B cell (primary cell): Measurements from ENCODE around the gene DCDC2C. TPM values are rescaled to one million over a fixed set of nuclear protein-coding genes. Genes with fewer than 3 reads are reported as not detected.

ENCODE experiments used
- ATAC-seq: fragments of 200-7000 bp; cut with Tn5 transposase; one replicate; pipeline ENCODE4 v1.10.0; 2021; ENCODE audit warnings: low read depth, mild to moderate bottlenecking, moderate number of reproducible peaks, moderate library complexity
- CTCF ChIA-PET: fragments of 350-600 bp; sonication (Branson Sonifier 250); formaldehyde crosslinking; loops from one replicate; lab custom pipeline; 2021; ENCODE audit warnings: antibody characterized with exemption, inconsistent platforms; lab: Charles Lee
- POLR2A ChIA-PET: fragments of 350-600 bp; sonication (Branson Sonifier 250); formaldehyde crosslinking; loops from one replicate; lab custom pipeline; 2021; ENCODE audit warnings: antibody characterized with exemption; lab: Charles Lee
- DNase-seq: peaks from one replicate; pipeline ENCODE4 v3.0.0; 2013
- H2AFZ ChIP-seq: 2 replicates; pipeline ENCODE4 v1.6.1; 2012; ENCODE audit warnings: mild to moderate bottlenecking, low read depth, low read length; ENCODE audit not compliant: insufficient read depth, poor library complexity, severe bottlenecking
- H3K27ac ChIP-seq, 2 donors: 1 replicate in 1 of 2; 2 replicates in 1 of 2; pipeline ENCODE4 v1.5.1; 2012 to 2013; ENCODE audit warnings: low read length in 2 of 2, mild to moderate bottlenecking in 2 of 2, moderate library complexity in 1 of 2
- H3K27me3 ChIP-seq, 4 experiments: fragments of 200-600 bp in 1 of 4; sonication (generic) in 1 of 4; replicated peaks in 1 of 4; 1 replicate in 2 of 4; 2 replicates in 2 of 4; pipeline versions ENCODE4 v1.6.1 to v1.7.0; 2013 to 2016; ENCODE audit warnings: low read length in 3 of 4, mild to moderate bottlenecking in 2 of 4, mixed read lengths in 1 of 4, moderate library complexity in 1 of 4; ENCODE audit not compliant: insufficient read depth in 4 of 4, control insufficient read depth in 3 of 4; ENCODE audit errors: control extremely low read depth in 1 of 4
- H3K36me3 ChIP-seq, 2 experiments: replicated peaks in 1 of 2; 1 replicate in 1 of 2; 2 replicates in 1 of 2; pipeline versions ENCODE4 v1.6.1 to v1.7.1; 2013; ENCODE audit warnings: low read length in 1 of 2; ENCODE audit not compliant: insufficient read depth in 2 of 2, control insufficient read depth in 1 of 2; ENCODE audit errors: control extremely low read depth in 1 of 2, extremely low read depth in 1 of 2
- H3K4me1 ChIP-seq, 2 donors: fragments of 200-600 bp in 1 of 2; sonication (generic) in 1 of 2; 1 replicate in 1 of 2; 2 replicates in 1 of 2; pipeline versions ENCODE4 v1.5.1 to v1.6.1; 2013 to 2017; ENCODE audit warnings: low read length in 2 of 2; ENCODE audit not compliant: control insufficient read depth in 2 of 2, insufficient read depth in 2 of 2
- H3K4me2 ChIP-seq: replicated peaks from 2 replicates; pipeline ENCODE3; 2012; ENCODE audit warnings: mild to moderate bottlenecking, low read depth, low read length; ENCODE audit not compliant: poor library complexity, severe bottlenecking
- H3K4me3 ChIP-seq, 5 experiments: fragments of 200-600 bp in 1 of 5; sonication (generic) in 1 of 5; 1 replicate in 3 of 5; 2 replicates in 2 of 5; pipeline versions ENCODE4 v1.5.1 to v1.7.0; 2011 to 2016; ENCODE audit warnings: low read length in 4 of 5, mild to moderate bottlenecking in 4 of 5, low read depth in 2 of 5, control low read depth in 1 of 5, moderate library complexity in 1 of 5; ENCODE audit not compliant: insufficient read depth in 1 of 5; ENCODE audit errors: control extremely low read depth in 1 of 5, extremely low read depth in 1 of 5
- H3K79me2 ChIP-seq: fragments of 200-600 bp; sonication (generic); one replicate; pipeline ENCODE4 v1.6.0; 2016; ENCODE audit warnings: low read length; ENCODE audit not compliant: control insufficient read depth, insufficient read depth
- H3K9ac ChIP-seq: fragments of 200-600 bp; sonication (generic); 2 replicates; pipeline ENCODE4 v1.6.1; 2017; ENCODE audit warnings: mild to moderate bottlenecking, low read length, moderate library complexity
- H3K9me3 ChIP-seq, 3 donors: one replicate each; pipeline versions ENCODE4 v1.6.1 to v1.7.1; 2013; ENCODE audit warnings: low read length in 2 of 3; ENCODE audit not compliant: control insufficient read depth in 2 of 3, insufficient read depth in 1 of 3; ENCODE audit errors: control extremely low read depth in 1 of 3
- H4K20me1 ChIP-seq: 2 replicates; pipeline ENCODE4 v1.6.0; 2012; ENCODE audit warnings: mild to moderate bottlenecking, low read length; ENCODE audit not compliant: insufficient read depth, control insufficient read depth, poor library complexity, severe bottlenecking
- H3K27ac Mint-ChIP-seq: one replicate; pipeline ENCODE4 v1.8.0; 2021; ENCODE audit warnings: mixed read lengths
- H3K27me3 Mint-ChIP-seq: one replicate; pipeline ENCODE4 v1.8.0; 2021; ENCODE audit warnings: mixed read lengths
- H3K4me1 Mint-ChIP-seq: one replicate; pipeline ENCODE4 v1.8.0; 2021; ENCODE audit warnings: mixed read lengths
- H3K4me3 Mint-ChIP-seq: one replicate; pipeline ENCODE4 v1.8.0; 2021; ENCODE audit warnings: mixed read lengths
- H3K9me3 Mint-ChIP-seq: one replicate; pipeline ENCODE4 v1.8.0; 2022; ENCODE audit warnings: mixed read lengths; ENCODE audit not compliant: insufficient read depth
- EZH2 ChIP-seq: IDR thresholded peaks from 2 replicates; pipeline ENCODE4 v1.6.1; 2012; ENCODE audit warnings: borderline replicate concordance, low read depth, mild to moderate bottlenecking, moderate library complexity, low read length; ENCODE audit not compliant: insufficient read depth, poor library complexity, severe bottlenecking
- WGBS: methylation state at CpG from one replicate; pipeline ENCODE4 v1.1.5; 2013; ENCODE audit warnings: missing lambda C conversion rate; ENCODE audit not compliant: insufficient coverage; 5-methylcytosine and 5-hydroxymethylcytosine counted together
- intact Hi-C: fragments of 100-400 bp; cut with micrococcal nuclease; formaldehyde crosslinking; loops from one replicate; pipeline ENCODE4 v1.10.0; 2022
- polyA plus RNA-seq: library from polyadenylated mRNA; depleted of rRNA; stranded (reverse); fragments of >200 nt; gene quantifications from 2 replicates; pipeline ENCODE4 v1.2.3, GENCODE V29; 2012
- total RNA-seq, 2 donors: library from RNA; stranded (reverse); fragments of 120-200 nt in 1 of 2; gene quantifications; 1 replicate in 1 of 2; 2 replicates in 1 of 2; pipeline versions ENCODE4 v1.2.3 to v1.2.4, GENCODE V29; 2013 to 2022
- TF ChIP-seq, protein P1 (sequence below): fragments of 200-600 bp; IDR thresholded peaks from one replicate; pipeline ENCODE4 v1.8.0; 2022; ENCODE audit warnings: antibody characterized with exemption, mild to moderate bottlenecking

The DCDC2C gene
- total and polyA plus RNA-seq, 2 donors (not counting 1 experiment from before 2014, with no cell fraction given), result not detected

DNA sequence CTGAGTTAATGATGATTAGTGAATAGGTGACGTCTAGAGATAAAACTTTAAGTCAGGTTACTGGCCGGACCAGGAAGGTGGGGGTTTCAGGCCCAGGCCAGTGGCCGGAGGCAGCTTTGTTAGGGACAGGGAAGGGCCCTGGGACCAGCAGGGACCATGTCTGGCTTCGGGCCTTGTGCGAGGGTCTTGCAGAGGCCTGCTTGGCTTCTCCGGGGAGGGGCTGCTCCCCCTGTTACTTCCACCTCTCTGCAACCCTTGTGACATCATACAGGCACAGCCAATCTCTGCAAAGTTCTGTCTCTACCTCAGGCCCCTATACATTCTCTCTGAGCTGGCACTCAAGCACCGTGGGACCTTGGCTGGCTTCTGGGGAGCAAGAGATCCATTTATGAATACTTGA lies 45.5 kb upstream of the DCDC2C start, which contains the start of gene ALLC:
Gene ALLC, plus strand, starts transcription at position 320 of the 400 bp plus-strand sequence. CDS start 12,958 bp downstream, outside the sequence.
- no peak within 1 kb of the TSS for H3K4me2 ChIP-seq
- POLR2A ChIA-PET, result no interaction called here
- 96% methylated on average over 6 of the region's 7 CpGs for WGBS
- H3K9me3 ChIP-seq, result no peaks in the 10 kb centered on the region
- H3K9ac ChIP-seq, result no peak within 1 kb of the TSS
- TF ChIP-seq, protein P1, sequence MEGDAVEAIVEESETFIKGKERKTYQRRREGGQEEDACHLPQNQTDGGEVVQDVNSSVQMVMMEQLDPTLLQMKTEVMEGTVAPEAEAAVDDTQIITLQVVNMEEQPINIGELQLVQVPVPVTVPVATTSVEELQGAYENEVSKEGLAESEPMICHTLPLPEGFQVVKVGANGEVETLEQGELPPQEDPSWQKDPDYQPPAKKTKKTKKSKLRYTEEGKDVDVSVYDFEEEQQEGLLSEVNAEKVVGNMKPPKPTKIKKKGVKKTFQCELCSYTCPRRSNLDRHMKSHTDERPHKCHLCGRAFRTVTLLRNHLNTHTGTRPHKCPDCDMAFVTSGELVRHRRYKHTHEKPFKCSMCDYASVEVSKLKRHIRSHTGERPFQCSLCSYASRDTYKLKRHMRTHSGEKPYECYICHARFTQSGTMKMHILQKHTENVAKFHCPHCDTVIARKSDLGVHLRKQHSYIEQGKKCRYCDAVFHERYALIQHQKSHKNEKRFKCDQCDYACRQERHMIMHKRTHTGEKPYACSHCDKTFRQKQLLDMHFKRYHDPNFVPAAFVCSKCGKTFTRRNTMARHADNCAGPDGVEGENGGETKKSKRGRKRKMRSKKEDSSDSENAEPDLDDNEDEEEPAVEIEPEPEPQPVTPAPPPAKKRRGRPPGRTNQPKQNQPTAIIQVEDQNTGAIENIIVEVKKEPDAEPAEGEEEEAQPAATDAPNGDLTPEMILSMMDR, result no peak
- TF ChIP-seq EZH2, result no peak
- intact Hi-C loops, result loop anchor here (10.0 kb wide), 1 partner anchor 1773 kb away; no protein-coding TSS in a partner anchor
- H3K4me1 ChIP-seq, result no peaks in the 10 kb centered on the region
- H3K4me1 Mint-ChIP-seq, result peaks cover 16% of the 10 kb centered on the region
- no peak for DNase-seq
- H4K20me1 ChIP-seq, result no peaks in the 10 kb centered on the region
- no peak within 1 kb of the TSS for H3K27ac Mint-ChIP-seq
- CTCF ChIA-PET, result interaction anchor here (2.1 kb wide), 1 partner anchor 234 kb away, joined by 10 read pairs; no protein-coding TSS in a partner anchor
- peak within 1 kb of the TSS; percentile 5 for H2AFZ ChIP-seq
- peaks cover 0 to 2% (median 0%) of the 10 kb centered on the region in 4 experiments for H3K27me3 ChIP-seq
- no peak within 1 kb of the TSS for H3K27ac ChIP-seq
- no peaks in the 10 kb centered on the region for H3K27me3 Mint-ChIP-seq
- peaks cover 2% of the 10 kb centered on the region for H3K9me3 Mint-ChIP-seq
- no peak within 1 kb of the TSS for H3K4me3 ChIP-seq
- H3K4me3 Mint-ChIP-seq, result no peak within 1 kb of the TSS
- ATAC-seq, result no peak
- no peaks in the 10 kb centered on the region for H3K79me2 ChIP-seq
- no peaks in the 10 kb centered on the region for H3K36me3 ChIP-seq
